ENCODE measurements around the gene CHRND. TPM values are rescaled to one million over a fixed set of nuclear protein-coding genes. Genes with fewer than 3 reads are reported as not detected.

Gene CHRND
- total RNA-seq, 1 donor from 2014 or later, result not detected

GRCh38 chr2:232556426-232556825 lies 30.5 kb downstream of the CHRND start:
- TF ChIP-seq CTCF (IDR thresholded peaks at IDR 0.05), result no peak
- H3K27ac ChIP-seq, result no peak overlapping the region
- H3K36me3 ChIP-seq, result peaks cover 37 to 48% of the 10 kb centered on the region in 2 donors
- intact Hi-C loops (cut with DNase I), result no loop called here
- H3K9me3 ChIP-seq, result no peaks in the 10 kb centered on the region
- H3K27me3 ChIP-seq, result no peaks in the 10 kb centered on the region
- no peak overlapping the region for H3K4me3 ChIP-seq
- DNase-seq (ENCODE audit: low spot score in 2 of 2), result no peak
- peaks cover 3 to 4% of the 10 kb centered on the region in 2 donors for H3K4me1 ChIP-seq

GRCh38 chr2:232562515-232563151 lies 36.7 kb downstream of the CHRND start:
- Histone ChIP-seq H3K9me3 (no peaks in the 10 kb centered on the region), H3K4me1 (no peaks in the 10 kb centered on the region), H3K27ac (no peak overlapping the region), H3K27me3 (no peaks in the 10 kb centered on the region), H3K4me3 (no peak overlapping the region), H3K36me3 (peaks cover 76 to 88% of the 10 kb centered on the region in 2 donors)
- no peak for TF ChIP-seq CTCF (IDR thresholded peaks at IDR 0.05)
- intact Hi-C loops (cut with DNase I), result no loop called here
- no peak for DNase-seq (ENCODE audit: low spot score in 2 of 2)

- Histone ChIP-seq H3K4me1 (no peaks in the 10 kb centered on the region), H3K27me3 (no peaks in the 10 kb centered on the region), H3K36me3 (peaks cover 75 to 88% of the 10 kb centered on the region in 2 donors), H3K27ac (no peak overlapping the region), H3K9me3 (no peaks in the 10 kb centered on the region), H3K4me3 (no peak overlapping the region)
- no peak for DNase-seq (ENCODE audit: low spot score in 2 of 2)
- no peak for TF ChIP-seq CTCF (IDR thresholded peaks at IDR 0.05)
- intact Hi-C loops (cut with DNase I), result no loop called here
Observed at GRCh38 chr2:232563580-232563979, 37.6 kb downstream of the CHRND start.

- no peak for TF ChIP-seq CTCF (IDR thresholded peaks at IDR 0.05)
- H3K27ac ChIP-seq, result no peak overlapping the region
- DNase-seq (ENCODE audit: low spot score in 2 of 2), result no peak
Observed at GRCh38 chr2:232567721-232568120, 41.8 kb downstream of the CHRND start.

GRCh38 chr2:232568161-232568560 lies 42.2 kb downstream of the CHRND start:
- Histone ChIP-seq H3K27me3 (no peaks in the 10 kb centered on the region), H3K36me3 (peaks cover 70 to 97% of the 10 kb centered on the region in 2 donors), H3K9me3 (no peaks in the 10 kb centered on the region), H3K4me3 (no peak overlapping the region), H3K27ac (no peak overlapping the region), H3K4me1 (no peaks in the 10 kb centered on the region)
- TF ChIP-seq CTCF (IDR thresholded peaks at IDR 0.05), result no peak
- DNase-seq (ENCODE audit: low spot score in 2 of 2), result no peak
- intact Hi-C loops (cut with DNase I), result no loop called here

More at GRCh38 chr2:232567721-232568120, 41.8 kb downstream of the CHRND start:
- Histone ChIP-seq H3K4me1 (no peaks in the 10 kb centered on the region), H3K36me3 (peaks cover 72 to 97% of the 10 kb centered on the region in 2 donors), H3K9me3 (no peaks in the 10 kb centered on the region), H3K4me3 (no peak overlapping the region), H3K27me3 (no peaks in the 10 kb centered on the region)
- intact Hi-C loops (cut with DNase I), result no loop called here

Measured in ascending aorta (tissue), 2 donors.